HepG2 (cell line): ENCODE results near the gene MEGF11. TPM values are rescaled to one million over a fixed set of nuclear protein-coding genes. Genes with fewer than 3 reads are reported as not detected.

Experiments
- ATAC-seq: fragments of 200-7000 bp; cut with Tn5 transposase; 3 replicates; pipeline ENCODE4 v1.9.1; 2020; ENCODE audit warnings: mild to moderate bottlenecking, moderate library complexity
- BruUV-seq: library from RNA; stranded (reverse); fragments of 400-500 nt; replicated peaks from 2 replicates; lab custom pipeline; 2021; lab: Mats Ljungman, UMichigan
- CTCF ChIA-PET: fragments of 300-600 bp; formaldehyde crosslinking; extraction: SDS; loops from one replicate; lab custom pipeline; 2021; ENCODE audit warnings: low total read pairs, inconsistent platforms, low intra/inter-chr PET ratio; lab: Yijun Ruan, JAX
- POLR2A ChIA-PET: fragments of 350-600 bp; sonication (Branson Sonifier 250); formaldehyde crosslinking; loops from one replicate; lab custom pipeline; 2020; ENCODE audit warnings: antibody characterized with exemption, inconsistent platforms; lab: Yijun Ruan, JAX
- DNase-seq: peaks from one replicate; pipeline ENCODE4 v3.0.0-alpha.2; 2015; ENCODE audit warnings: low spot score
- FAIRE-seq: peaks from 3 replicates; lab custom pipeline; 2011; peaks lifted over from hg19 to GRCh38; lab: Jason Lieb, UNC
- H2AFZ ChIP-seq: one replicate; pipeline ENCODE4 v1.6.1; 2011; ENCODE audit warnings: low read length, inconsistent platforms
- H3K27ac ChIP-seq: fragments of 300-600 bp; 3 replicates; pipeline ENCODE4 v1.8.0; 2011; ENCODE audit warnings: mixed run types, mild to moderate bottlenecking, mixed read lengths, low read length, inconsistent platforms; ENCODE audit not compliant: insufficient read depth; ENCODE audit errors: extremely low read length
- H3K27me3 ChIP-seq, 2 experiments: fragments of 200-600 bp in 1 of 2; 2 replicates in 1 of 2; 3 replicates in 1 of 2; pipeline versions ENCODE4 v1.6.0 to v1.8.0; 2011; ENCODE audit warnings: low read length in 2 of 2, mild to moderate bottlenecking in 2 of 2, moderate library complexity in 2 of 2, inconsistent platforms in 1 of 2; ENCODE audit not compliant: insufficient read depth in 2 of 2, control insufficient read depth in 1 of 2
- H3K36me3 ChIP-seq, 2 experiments: fragments of 200-600 bp in 1 of 2; replicated peaks in 1 of 2; 2 replicates in 1 of 2; 3 replicates in 1 of 2; pipeline versions ENCODE4 v1.5.1 to v1.8.0; 2011; ENCODE audit warnings: low read length in 2 of 2, inconsistent platforms in 1 of 2; ENCODE audit not compliant: insufficient read depth in 2 of 2, control insufficient read depth in 1 of 2
- H3K4me1 ChIP-seq: 2 replicates; pipeline ENCODE4 v1.5.1; 2012; ENCODE audit warnings: low read length, inconsistent platforms; ENCODE audit not compliant: insufficient read depth
- H3K4me2 ChIP-seq: 2 replicates; pipeline ENCODE4 v1.6.0; 2011; ENCODE audit warnings: low read depth, low read length, inconsistent platforms
- H3K4me3 ChIP-seq, 3 experiments: fragments of 200-600 bp in 1 of 3; sonication (generic), shearing (Covaris generic) in 1 of 3; replicated peaks in 1 of 3; 2 replicates each; pipeline ENCODE4 v1.5.1; 2011 to 2016; ENCODE audit warnings: low read length in 3 of 3, inconsistent platforms in 2 of 3, low read depth in 2 of 3, mild to moderate bottlenecking in 2 of 3, control low read depth in 1 of 3, mixed read lengths in 1 of 3; ENCODE audit not compliant: insufficient read depth in 1 of 3
- H3K79me2 ChIP-seq: one replicate; pipeline ENCODE4 v1.6.1; 2011; ENCODE audit warnings: low read length, inconsistent platforms; ENCODE audit not compliant: insufficient read depth
- H3K9ac ChIP-seq: 2 replicates; pipeline ENCODE4 v1.6.0; 2011; ENCODE audit warnings: mild to moderate bottlenecking, low read depth, low read length, inconsistent platforms; ENCODE audit not compliant: insufficient read depth
- H3K9me3 ChIP-seq: 2 replicates; pipeline ENCODE4 v1.5.1; 2012; ENCODE audit warnings: mild to moderate bottlenecking, low read length
- H4K20me1 ChIP-seq: 2 replicates; pipeline ENCODE4 v1.6.0; 2011; ENCODE audit warnings: inconsistent platforms, mild to moderate bottlenecking, low read length, moderate library complexity; ENCODE audit not compliant: insufficient read depth
- ARNT ChIP-seq: fragments of 450-650 bp; IDR thresholded peaks from 2 replicates; pipeline ENCODE4 v1.6.1; 2017
- CHD4 ChIP-seq: fragments of 200-600 bp; sonication (generic); IDR thresholded peaks from 2 replicates; pipeline ENCODE4 v1.7.0; 2017; ENCODE audit warnings: mild to moderate bottlenecking, low read length, borderline replicate concordance
- ELF4 ChIP-seq: sonication (generic); formaldehyde crosslinking; IDR thresholded peaks from 2 replicates; pipeline ENCODE4 v1.5.0; 2020; ENCODE audit warnings: missing genetic modification reagents, mild to moderate bottlenecking, moderate library complexity, borderline replicate concordance
- EP300 ChIP-seq, 3 experiments: sonication (generic) in 1 of 3; formaldehyde crosslinking in 1 of 3; IDR thresholded peaks; 2 replicates each; pipeline versions ENCODE4 v1.5.1 to v1.6.1; 2011 to 2020; ENCODE audit warnings: low read depth in 2 of 3, low read length in 2 of 3, borderline replicate concordance in 1 of 3, improper control_type of control experiment in 1 of 3, mild to moderate bottlenecking in 1 of 3, missing genetic modification reagents in 1 of 3, moderate library complexity in 1 of 3
- MEIS1 ChIP-seq: sonication (generic); formaldehyde crosslinking; IDR thresholded peaks from 2 replicates; pipeline ENCODE4 v1.9.0; 2021; ENCODE audit warnings: mild to moderate bottlenecking, missing genetic modification reagents, moderate library complexity, borderline replicate concordance
- NFYB ChIP-seq: sonication (generic); formaldehyde crosslinking; IDR thresholded peaks from 2 replicates; pipeline ENCODE4 v1.4.0; 2020; ENCODE audit warnings: missing genetic modification reagents
- PHB2 ChIP-seq: fragments of 450-650 bp; IDR thresholded peaks from 2 replicates; pipeline ENCODE4 v1.6.1; 2018; ENCODE audit not compliant: partially characterized antibody
- THAP11 ChIP-seq: IDR thresholded peaks from 2 replicates; pipeline ENCODE4 v1.6.1; 2016; ENCODE audit warnings: missing biosample characterization, missing genetic modification reagents
- ZNF234 ChIP-seq: sonication (generic); formaldehyde crosslinking; conservative IDR thresholded peaks from 2 replicates; pipeline ENCODE4 v1.5.1; 2020; ENCODE audit warnings: mild to moderate bottlenecking, missing genetic modification reagents
- ZNF607 ChIP-seq: sonication (generic); formaldehyde crosslinking; IDR thresholded peaks from 2 replicates; pipeline ENCODE4 v1.5.1; 2020; ENCODE audit warnings: missing genetic modification reagents, mild to moderate bottlenecking, borderline replicate concordance
- WGBS: methylation state at CpG from one replicate; pipeline ENCODE4 v1.1.6; 2017; ENCODE audit warnings: low lambda C conversion rate; 5-methylcytosine and 5-hydroxymethylcytosine counted together
- in situ Hi-C: cut with HindIII; loops from 2 replicates; pipeline ENCODE4 v1.10.0; 2017; ENCODE audit warnings: low pct_unique_long_range_greater_than_20kb; ENCODE audit not compliant: extremely low pct_ligation_motif_present
- intact Hi-C: fragments of 100-400 bp; cut with micrococcal nuclease; formaldehyde crosslinking; loops from one replicate; pipeline ENCODE4 v1.10.0; 2022; ENCODE audit not compliant: unreplicated experiment
- polyA plus RNA-seq, 8 experiments: library from polyadenylated mRNA; depleted of rRNA in 3 of 8; stranded (reverse) in 7 of 8; unstranded in 1 of 8; fragments of >200 nt; fragmentation: Illumina TruSeq in 4 of 8; extraction: Trizol in 4 of 8; gene quantifications; 2 replicates each; pipeline versions ENCODE4 v1.2.1 to v1.2.3, GENCODE V29; 2011 to 2016; ENCODE audit warnings: low read depth in 4 of 8, missing spikeins in 1 of 8, mixed read lengths in 1 of 8; ENCODE audit not compliant: insufficient read depth in 1 of 8
- total RNA-seq, 5 experiments: library from RNA; depleted of rRNA; stranded (reverse); fragments of >200 nt; fragmentation: Illumina TruSeq; extraction: Trizol; gene quantifications; 2 replicates each; pipeline ENCODE4 v1.2.3, GENCODE V29; 2016; ENCODE audit warnings: low read depth in 1 of 5
- TF ChIP-seq, protein P1 (sequence below): sonication (generic); formaldehyde crosslinking; IDR thresholded peaks from 2 replicates; pipeline ENCODE4 v1.4.0; 2020; ENCODE audit warnings: mild to moderate bottlenecking, low read depth, missing genetic modification reagents
- TF ChIP-seq, protein P2 (sequence below): sonication (generic); formaldehyde crosslinking; IDR thresholded peaks from 2 replicates; pipeline ENCODE4 v1.5.0; 2020; ENCODE audit warnings: mild to moderate bottlenecking, missing genetic modification reagents
- TF ChIP-seq, protein P3 (sequence below): sonication (generic); formaldehyde crosslinking; IDR thresholded peaks from 2 replicates; pipeline ENCODE4 v1.4.0; 2020; ENCODE audit warnings: low read depth, mild to moderate bottlenecking, missing genetic modification reagents

Gene MEGF11
- total and polyA plus RNA-seq, 2 of the 13 experiments (the other 11 are each of a cell fraction or from before 2014, with no cell fraction given), result not detected

DNA sequence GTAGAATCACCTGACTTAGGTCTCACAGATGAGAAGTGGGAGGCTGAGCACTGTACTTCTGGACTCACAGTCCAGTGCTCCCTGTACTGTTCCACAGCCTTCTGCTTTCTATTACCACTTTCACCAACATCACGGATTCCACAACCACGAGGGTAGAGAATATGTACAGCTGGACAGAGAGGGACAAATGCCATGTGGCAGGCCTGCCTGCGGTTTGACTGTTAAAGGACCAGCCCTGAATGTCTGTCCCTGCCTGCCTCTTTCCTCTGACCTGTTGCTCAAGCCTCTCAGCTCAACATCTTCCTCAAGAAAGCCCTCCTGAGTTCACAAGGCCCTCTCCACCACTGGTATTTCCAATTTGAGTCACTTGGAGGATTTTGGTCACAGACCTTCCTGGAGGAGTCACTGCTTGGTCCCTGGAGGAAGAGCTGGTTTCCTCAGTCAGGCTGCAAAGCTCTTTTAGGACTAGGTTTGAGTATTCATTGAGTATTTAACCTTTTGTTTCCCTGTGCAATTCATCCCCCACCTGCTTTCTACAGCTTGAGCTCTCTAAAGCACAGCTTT is 335.1 kb downstream of the MEGF11 start:
- no peak for ATAC-seq
- no peaks in the 10 kb centered on the region for H3K9me3 ChIP-seq
- H3K4me2 ChIP-seq, result no peak overlapping the region
- no peak for DNase-seq
- H4K20me1 ChIP-seq, result no peaks in the 10 kb centered on the region
- WGBS, result 70% methylated on average over 3 of the region's 3 CpGs
- H3K4me1 ChIP-seq, result peaks cover 15% of the 10 kb centered on the region
- BruUV-seq, result no TSS peak
- CTCF ChIA-PET, result no interaction called here
- H3K27me3 ChIP-seq, result no peaks in the 10 kb centered on the region
- H3K9ac ChIP-seq, result no peak overlapping the region
- no peaks in the 10 kb centered on the region for H3K79me2 ChIP-seq
- TF ChIP-seq NFYB (CRISPR knock-in tag), result no peak
- TF ChIP-seq, protein P1, sequence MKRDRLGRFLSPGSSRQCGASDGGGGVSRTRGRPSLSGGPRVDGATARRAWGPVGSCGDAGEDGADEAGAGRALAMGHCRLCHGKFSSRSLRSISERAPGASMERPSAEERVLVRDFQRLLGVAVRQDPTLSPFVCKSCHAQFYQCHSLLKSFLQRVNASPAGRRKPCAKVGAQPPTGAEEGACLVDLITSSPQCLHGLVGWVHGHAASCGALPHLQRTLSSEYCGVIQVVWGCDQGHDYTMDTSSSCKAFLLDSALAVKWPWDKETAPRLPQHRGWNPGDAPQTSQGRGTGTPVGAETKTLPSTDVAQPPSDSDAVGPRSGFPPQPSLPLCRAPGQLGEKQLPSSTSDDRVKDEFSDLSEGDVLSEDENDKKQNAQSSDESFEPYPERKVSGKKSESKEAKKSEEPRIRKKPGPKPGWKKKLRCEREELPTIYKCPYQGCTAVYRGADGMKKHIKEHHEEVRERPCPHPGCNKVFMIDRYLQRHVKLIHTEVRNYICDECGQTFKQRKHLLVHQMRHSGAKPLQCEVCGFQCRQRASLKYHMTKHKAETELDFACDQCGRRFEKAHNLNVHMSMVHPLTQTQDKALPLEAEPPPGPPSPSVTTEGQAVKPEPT, result no peak
- TF ChIP-seq THAP11 (CRISPR knock-in tag), result no peak
- no peak for TF ChIP-seq MEIS1 (CRISPR knock-in tag)
- TF ChIP-seq ELF4, result no peak
- TF ChIP-seq ARNT, result no peak
- TF ChIP-seq, protein P2, sequence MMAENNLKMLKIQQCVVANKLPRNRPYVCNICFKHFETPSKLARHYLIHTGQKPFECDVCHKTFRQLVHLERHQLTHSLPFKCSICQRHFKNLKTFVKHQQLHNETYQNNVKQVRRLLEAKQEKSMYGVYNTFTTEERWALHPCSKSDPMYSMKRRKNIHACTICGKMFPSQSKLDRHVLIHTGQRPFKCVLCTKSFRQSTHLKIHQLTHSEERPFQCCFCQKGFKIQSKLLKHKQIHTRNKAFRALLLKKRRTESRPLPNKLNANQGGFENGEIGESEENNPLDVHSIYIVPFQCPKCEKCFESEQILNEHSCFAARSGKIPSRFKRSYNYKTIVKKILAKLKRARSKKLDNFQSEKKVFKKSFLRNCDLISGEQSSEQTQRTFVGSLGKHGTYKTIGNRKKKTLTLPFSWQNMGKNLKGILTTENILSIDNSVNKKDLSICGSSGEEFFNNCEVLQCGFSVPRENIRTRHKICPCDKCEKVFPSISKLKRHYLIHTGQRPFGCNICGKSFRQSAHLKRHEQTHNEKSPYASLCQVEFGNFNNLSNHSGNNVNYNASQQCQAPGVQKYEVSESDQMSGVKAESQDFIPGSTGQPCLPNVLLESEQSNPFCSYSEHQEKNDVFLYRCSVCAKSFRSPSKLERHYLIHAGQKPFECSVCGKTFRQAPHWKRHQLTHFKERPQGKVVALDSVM, result no peak
- no peak for TF ChIP-seq ZNF607
- no peak for TF ChIP-seq EP300 (IDR thresholded peaks at IDR 0.05; ENCODE audit: low read depth in 2 of 2, low read length in 2 of 2)
- no peak for TF ChIP-seq EP300 (CRISPR knock-in tag; IDR thresholded peaks at IDR 0.05; ENCODE audit: borderline replicate concordance)
- TF ChIP-seq CHD4, result no peak
- no peak for TF ChIP-seq PHB2
- no peak for TF ChIP-seq ZNF234 (CRISPR knock-in tag)
- TF ChIP-seq, protein P3, sequence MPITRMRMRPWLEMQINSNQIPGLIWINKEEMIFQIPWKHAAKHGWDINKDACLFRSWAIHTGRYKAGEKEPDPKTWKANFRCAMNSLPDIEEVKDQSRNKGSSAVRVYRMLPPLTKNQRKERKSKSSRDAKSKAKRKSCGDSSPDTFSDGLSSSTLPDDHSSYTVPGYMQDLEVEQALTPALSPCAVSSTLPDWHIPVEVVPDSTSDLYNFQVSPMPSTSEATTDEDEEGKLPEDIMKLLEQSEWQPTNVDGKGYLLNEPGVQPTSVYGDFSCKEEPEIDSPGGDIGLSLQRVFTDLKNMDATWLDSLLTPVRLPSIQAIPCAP (CRISPR knock-in tag), result no peak
- H3K27ac ChIP-seq, result no peak overlapping the region
- no peak overlapping the region for H3K4me3 ChIP-seq
- POLR2A ChIA-PET, result no interaction called here
- intact Hi-C loops, result loop anchor here (5.0 to 10.0 kb wide), 2 partner anchors 166 to 274 kb away; no protein-coding TSS in a partner anchor
- in situ Hi-C loops, result no loop called here
- no peaks in the 10 kb centered on the region for H3K36me3 ChIP-seq
- FAIRE-seq, result no peak
- H2AFZ ChIP-seq, result no peak overlapping the region
